H1 (cell line): ENCODE measurements around the gene SLC12A7. TPM values are rescaled to one million over a fixed set of nuclear protein-coding genes. Genes with fewer than 3 reads are reported as not detected.

Experiments
- CTCF ChIA-PET: fragments of 300-600 bp; sonication (Branson Sonifier 250); formaldehyde crosslinking; loops from one replicate; lab custom pipeline; 2021; ENCODE audit not compliant: partially characterized antibody; lab: Charles Lee
- POLR2A ChIA-PET: fragments of 300-600 bp; sonication (Branson Sonifier 250); formaldehyde crosslinking; loops from one replicate; lab custom pipeline; 2021; ENCODE audit warnings: inconsistent platforms; ENCODE audit not compliant: partially characterized antibody; lab: Charles Lee
- DNase-seq, 2 experiments: peaks; one replicate each; pipeline versions ENCODE4 v3.0.0 to v3.0.0-alpha.2; 2010 to 2022; ENCODE audit warnings: low spot score in 2 of 2, low read depth in 1 of 2, mixed read lengths in 1 of 2
- FAIRE-seq: peaks from 2 replicates; lab custom pipeline; 2011; peaks lifted over from hg19 to GRCh38; lab: Jason Lieb, UNC
- H2AFZ ChIP-seq: 2 replicates; pipeline ENCODE4 v1.8.1; 2012; ENCODE audit warnings: low read length, inconsistent platforms
- H2AK5ac ChIP-seq: 2 replicates; pipeline ENCODE4 v1.6.1; 2013; ENCODE audit warnings: low read depth, low read length
- H2BK120ac ChIP-seq: replicated peaks from 2 replicates; pipeline ENCODE3; 2013; ENCODE audit warnings: low read depth, low read length, inconsistent platforms
- H2BK12ac ChIP-seq: 2 replicates; pipeline ENCODE4 v1.6.1; 2013; ENCODE audit warnings: low read depth, low read length
- H2BK15ac ChIP-seq: 2 replicates; pipeline ENCODE4 v1.6.1; 2013; ENCODE audit warnings: low read length
- H2BK20ac ChIP-seq: 2 replicates; pipeline ENCODE4 v1.6.1; 2013; ENCODE audit warnings: low read length
- H2BK5ac ChIP-seq: 2 replicates; pipeline ENCODE4 v1.6.1; 2013; ENCODE audit warnings: low read depth, low read length
- H3K14ac ChIP-seq: 2 replicates; pipeline ENCODE4 v1.6.1; 2013; ENCODE audit warnings: inconsistent platforms; ENCODE audit not compliant: insufficient read length
- H3K18ac ChIP-seq: 2 replicates; pipeline ENCODE4 v1.6.1; 2013; ENCODE audit warnings: low read length; ENCODE audit errors: extremely low read depth
- H3K23ac ChIP-seq: 2 replicates; pipeline ENCODE4 v1.6.1; 2013; ENCODE audit warnings: inconsistent platforms; ENCODE audit not compliant: insufficient read length
- H3K23me2 ChIP-seq: 2 replicates; pipeline ENCODE4 v1.6.1; 2013; ENCODE audit warnings: low read depth, low read length
- H3K27ac ChIP-seq: 2 replicates; pipeline ENCODE4 v1.6.1; 2011; ENCODE audit warnings: low read depth, low read length, inconsistent platforms
- H3K27me3 ChIP-seq, 4 experiments: replicated peaks in 1 of 4; 1 replicate in 1 of 4; 2 replicates in 3 of 4; pipeline versions ENCODE4 v1.6.1 to v1.8.1; 2011 to 2013; ENCODE audit warnings: low read length in 3 of 4, mild to moderate bottlenecking in 3 of 4, inconsistent platforms in 2 of 4, mixed read lengths in 2 of 4, moderate library complexity in 1 of 4; ENCODE audit not compliant: control insufficient read depth in 3 of 4, insufficient read depth in 3 of 4; ENCODE audit errors: extremely low read depth in 1 of 4
- H3K36me3 ChIP-seq, 4 experiments: 2 replicates each; pipeline versions ENCODE4 v1.6.1 to v1.8.1; 2011 to 2013; ENCODE audit warnings: mild to moderate bottlenecking in 4 of 4, low read length in 3 of 4, moderate library complexity in 2 of 4, control low read depth in 1 of 4, inconsistent platforms in 1 of 4; ENCODE audit not compliant: insufficient read depth in 4 of 4, control insufficient read depth in 2 of 4
- H3K4ac ChIP-seq: replicated peaks from 2 replicates; pipeline ENCODE3; 2013; ENCODE audit warnings: low read length, low read depth, mixed read lengths, inconsistent platforms; ENCODE audit not compliant: insufficient read length
- H3K4me1 ChIP-seq, 4 experiments: replicated peaks in 1 of 4; 1 replicate in 1 of 4; 2 replicates in 3 of 4; pipeline versions ENCODE4 v1.6.1 to v1.8.1; 2011 to 2013; ENCODE audit warnings: low read length in 3 of 4, inconsistent platforms in 2 of 4, mixed read lengths in 1 of 4; ENCODE audit not compliant: insufficient read depth in 4 of 4, control insufficient read depth in 3 of 4
- H3K4me2 ChIP-seq, 2 experiments: 2 replicates each; pipeline versions ENCODE4 v1.6.1 to v1.8.1; 2011 to 2013; ENCODE audit warnings: low read depth in 2 of 2, low read length in 2 of 2, control low read depth in 1 of 2, inconsistent platforms in 1 of 2, mild to moderate bottlenecking in 1 of 2; ENCODE audit not compliant: insufficient read depth in 1 of 2
- H3K4me3 ChIP-seq, 4 experiments: fragments of 200-600, 300-600 bp in 1 of 4; sonication (generic), shearing (Covaris generic), sonication (Bioruptor Twin) in 1 of 4; 2 replicates each; pipeline versions ENCODE4 v1.5.1 to v1.8.1; 2011 to 2016; ENCODE audit warnings: low read length in 4 of 4, low read depth in 3 of 4, control low read depth in 2 of 4, inconsistent platforms in 2 of 4, mild to moderate bottlenecking in 2 of 4, mixed read lengths in 1 of 4, moderate library complexity in 1 of 4; ENCODE audit not compliant: insufficient read depth in 2 of 4; ENCODE audit errors: extremely low read depth in 1 of 4
- H3K56ac ChIP-seq: replicated peaks from 2 replicates; pipeline ENCODE3; 2013; ENCODE audit warnings: low read depth, mild to moderate bottlenecking, mixed read lengths, low read length, inconsistent platforms; ENCODE audit not compliant: insufficient read length
- H3K79me1 ChIP-seq: 2 replicates; pipeline ENCODE4 v1.6.1; 2013; ENCODE audit warnings: low read depth, low read length, control low read depth
- H3K79me2 ChIP-seq, 2 experiments: 2 replicates each; pipeline versions ENCODE4 v1.6.1 to v1.8.1; 2012 to 2013; ENCODE audit warnings: low read length in 2 of 2, mild to moderate bottlenecking in 2 of 2, inconsistent platforms in 1 of 2; ENCODE audit not compliant: insufficient read depth in 2 of 2, control insufficient read depth in 1 of 2
- H3K9ac ChIP-seq, 4 experiments: replicated peaks in 1 of 4; 1 replicate in 1 of 4; 2 replicates in 3 of 4; pipeline versions ENCODE4 v1.6.1 to v1.8.1; 2011 to 2013; ENCODE audit warnings: low read depth in 3 of 4, low read length in 3 of 4, control low read depth in 2 of 4, mild to moderate bottlenecking in 2 of 4, moderate library complexity in 2 of 4, inconsistent platforms in 1 of 4; ENCODE audit errors: extremely low read depth in 1 of 4
- H3K9me3 ChIP-seq, 2 experiments: 2 replicates each; pipeline versions ENCODE4 v1.6.1 to v1.8.1; 2012 to 2013; ENCODE audit warnings: mild to moderate bottlenecking in 2 of 2, moderate library complexity in 2 of 2, control low read depth in 1 of 2, inconsistent platforms in 1 of 2, low read depth in 1 of 2, low read length in 1 of 2, mixed read lengths in 1 of 2; ENCODE audit not compliant: insufficient read depth in 2 of 2
- H4K20me1 ChIP-seq, 2 experiments: replicated peaks in 1 of 2; 2 replicates each; pipeline versions ENCODE3 to v1.8.1; 2011 to 2013; ENCODE audit warnings: inconsistent platforms in 2 of 2, low read length in 2 of 2, mild to moderate bottlenecking in 1 of 2; ENCODE audit not compliant: insufficient read depth in 2 of 2, control insufficient read depth in 1 of 2
- H4K5ac ChIP-seq: 2 replicates; pipeline ENCODE4 v1.6.1; 2013; ENCODE audit warnings: low read length, low read depth, mixed read lengths, inconsistent platforms; ENCODE audit not compliant: insufficient read length
- H4K8ac ChIP-seq: 2 replicates; pipeline ENCODE4 v1.8.0; 2013; ENCODE audit warnings: mild to moderate bottlenecking, moderate library complexity, low read length, inconsistent platforms; ENCODE audit not compliant: insufficient read depth; ENCODE audit errors: extremely low read depth
- H4K91ac ChIP-seq: replicated peaks from 2 replicates; pipeline ENCODE3; 2013; ENCODE audit warnings: low read length, mixed read lengths, inconsistent platforms; ENCODE audit not compliant: insufficient read length
- BCL11A ChIP-seq, 2 experiments: IDR thresholded peaks; one replicate each; pipeline ENCODE4 v1.6.1; 2011; ENCODE audit warnings: low read depth in 2 of 2, low read length in 2 of 2, mild to moderate bottlenecking in 2 of 2
- BRCA1 ChIP-seq: IDR thresholded peaks from 2 replicates; pipeline ENCODE4 v1.6.1; 2012; ENCODE audit warnings: low read depth, low read length, improper control_type of control experiment
- CHD2 ChIP-seq: IDR thresholded peaks from 2 replicates; pipeline ENCODE4 v1.6.1; 2012; ENCODE audit warnings: low read length, improper control_type of control experiment
- CREB1 ChIP-seq: IDR thresholded peaks from 2 replicates; pipeline ENCODE4 v1.6.1; 2012; ENCODE audit warnings: inconsistent platforms
- CTCF ChIP-seq, 3 experiments: IDR thresholded peaks; 1 replicate in 2 of 3; 2 replicates in 1 of 3; pipeline versions ENCODE4 v1.5.1 to v1.6.1; 2011; ENCODE audit warnings: low read length in 3 of 3, mild to moderate bottlenecking in 3 of 3, inconsistent platforms in 2 of 3, low read depth in 1 of 3, moderate library complexity in 1 of 3; ENCODE audit not compliant: insufficient read depth in 1 of 3; ENCODE audit errors: control extremely low read depth in 1 of 3
- KDM4A ChIP-seq: IDR thresholded peaks from one replicate; pipeline ENCODE4 v1.7.1; 2012; ENCODE audit warnings: low read depth, mild to moderate bottlenecking, moderate library complexity, low read length, inconsistent platforms; ENCODE audit not compliant: severe bottlenecking
- NANOG ChIP-seq: IDR thresholded peaks from 2 replicates; pipeline ENCODE4 v1.6.1; 2011; ENCODE audit warnings: low read length, low read depth, mild to moderate bottlenecking, inconsistent platforms; ENCODE audit not compliant: insufficient read depth, poor library complexity, severe bottlenecking
- RXRA ChIP-seq: IDR thresholded peaks from 2 replicates; pipeline ENCODE4 v1.6.1; 2011; ENCODE audit warnings: low read depth, mild to moderate bottlenecking, low read length, moderate library complexity; ENCODE audit not compliant: insufficient read depth
- WGBS, 2 experiments: shearing (Covaris generic) in 1 of 2; methylation state at CpG; one replicate each; pipeline versions ENCODE4 v1.1.6 to v1.1.7; 2013 to 2015; ENCODE audit warnings: low lambda C conversion rate in 2 of 2, mixed read lengths in 2 of 2, inconsistent platforms in 1 of 2, low coverage in 1 of 2, missing lambda C conversion rate in 1 of 2; ENCODE audit not compliant: insufficient replicate concordance in 2 of 2, insufficient coverage in 1 of 2, insufficient read length in 1 of 2; ENCODE audit errors: extremely low coverage in 1 of 2, missing lambda C conversion rate in 1 of 2; 5-methylcytosine and 5-hydroxymethylcytosine counted together
- polyA plus RNA-seq, 7 experiments: library from polyadenylated mRNA; depleted of rRNA in 3 of 7; stranded (reverse) in 5 of 7; unstranded in 2 of 7; fragments of >200 nt in 5 of 7; fragments of 200-250 nt in 2 of 7; gene quantifications; 1 replicate in 5 of 7; 2 replicates in 1 of 7; 4 replicates in 1 of 7; pipeline versions ENCODE4 v1.2.1 to v1.2.3, GENCODE V29; 2011 to 2013; ENCODE audit warnings: missing spikeins in 2 of 7, mixed read lengths in 2 of 7
- total RNA-seq: library from RNA; stranded (reverse); fragmentation: NEBNext Ultra II Directional; extraction: Animal tissue kit (Norgen Biotek cat#: 25700); gene quantifications from 2 replicates; pipeline ENCODE4 v1.2.1, GENCODE V29; 2021

The SLC12A7 gene
- total and polyA plus RNA-seq, 2 of the 8 experiments (the other 6 are each of a cell fraction or from before 2014, with no cell fraction given) = 23.5 to 39.7 TPM

- CTCF ChIA-PET = interaction anchor here (1.2 kb wide), 1 partner anchor 93 kb away, joined by 3 read pairs; no protein-coding TSS in a partner anchor
- H3K14ac ChIP-seq = no peak overlapping the region
These were observed 36.9 kb downstream of the SLC12A7 start for GRCh38 chr5:1074816-1075554.

More at GRCh38 chr5:1074816-1075554, 36.9 kb downstream of the SLC12A7 start:
- FAIRE-seq (no peak), DNase-seq (no peak)
- no peak overlapping the region for H2AFZ ChIP-seq
- TF ChIP-seq KDM4A (no peak), CHD2 (no peak), NANOG (no peak), CTCF (IDR thresholded peaks at IDR 0.05; ENCODE audit: control extremely low read depth in 1 of 3, insufficient read depth in 1 of 3, low read depth in 1 of 3, low read length in 3 of 3) (no peak), RXRA (no peak), BCL11A (IDR thresholded peaks at IDR 0.05; ENCODE audit: low read depth in 2 of 2, low read length in 2 of 2) (no peak), CREB1 (no peak), BRCA1 (no peak)
- POLR2A ChIA-PET = no interaction called here
- H3K27ac ChIP-seq = no peak overlapping the region
- H3K4me1 ChIP-seq = no peaks in the 10 kb centered on the region
- WGBS, 2 experiments = 93% methylated on average over 33 of the region's 40 CpGs; no CpG with 5 or more reads in 1 of the 2 experiments
- H2AK5ac ChIP-seq = no peak overlapping the region
- no peak overlapping the region for H4K91ac ChIP-seq
- peaks cover 3 to 44% (median 14%) of the 10 kb centered on the region in 4 experiments; a peak in 5 of 8 replicates for H3K36me3 ChIP-seq
- H3K9me3 ChIP-seq = no peaks in the 10 kb centered on the region
- H3K27me3 ChIP-seq = no peaks in the 10 kb centered on the region
- H3K79me2 ChIP-seq = no peaks in the 10 kb centered on the region
- H2BK15ac ChIP-seq = no peak overlapping the region
- H2BK12ac ChIP-seq = no peak overlapping the region
- H3K56ac ChIP-seq = no peak overlapping the region
- no peak overlapping the region for H2BK120ac ChIP-seq
- H4K20me1 ChIP-seq = peaks cover 0 to 8% of the 10 kb centered on the region in 2 experiments
- H3K18ac ChIP-seq = no peak overlapping the region
- no peak overlapping the region for H4K5ac ChIP-seq
- no peak overlapping the region for H2BK20ac ChIP-seq
- peak overlapping the region; percentile 16; the same call in 1 of the 2 replicates for H2BK5ac ChIP-seq
- no peak overlapping the region; the same call in 1 of the 2 replicates for H4K8ac ChIP-seq
- no peak overlapping the region for H3K4ac ChIP-seq
- H3K79me1 ChIP-seq = no peaks in the 10 kb centered on the region
- no peak overlapping the region for H3K23ac ChIP-seq
- no peak overlapping the region for H3K4me3 ChIP-seq
- no peak overlapping the region for H3K9ac ChIP-seq
- no peak overlapping the region for H3K4me2 ChIP-seq
- H3K23me2 ChIP-seq = no peaks in the 10 kb centered on the region
